ENCODE measurements around the gene PHAX. TPM values are rescaled to one million over a fixed set of nuclear protein-coding genes. Genes with fewer than 3 reads are reported as not detected.

PHAX gene
- total RNA-seq, 1 donor from 2014 or later = 54.7 TPM

DNA sequence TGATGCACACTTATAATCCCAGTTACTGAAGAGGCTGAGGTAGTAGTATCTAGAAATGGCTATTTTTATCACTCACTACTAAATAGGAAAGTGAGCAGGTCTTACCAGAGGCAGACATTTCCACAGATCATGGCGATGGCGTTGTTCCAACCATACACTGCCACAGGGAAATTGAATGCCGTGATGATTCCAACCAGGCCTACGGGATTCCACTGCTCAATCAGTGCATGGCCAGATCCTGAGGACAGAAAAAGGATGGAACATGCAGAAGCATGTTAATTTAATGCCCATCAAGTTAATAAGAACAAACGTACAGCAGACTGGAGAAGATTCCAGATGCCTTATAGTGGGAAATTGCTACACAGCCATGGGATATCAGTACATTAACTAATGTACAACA, 23.8 kb upstream of the PHAX start:
- TF ChIP-seq, protein P1, sequence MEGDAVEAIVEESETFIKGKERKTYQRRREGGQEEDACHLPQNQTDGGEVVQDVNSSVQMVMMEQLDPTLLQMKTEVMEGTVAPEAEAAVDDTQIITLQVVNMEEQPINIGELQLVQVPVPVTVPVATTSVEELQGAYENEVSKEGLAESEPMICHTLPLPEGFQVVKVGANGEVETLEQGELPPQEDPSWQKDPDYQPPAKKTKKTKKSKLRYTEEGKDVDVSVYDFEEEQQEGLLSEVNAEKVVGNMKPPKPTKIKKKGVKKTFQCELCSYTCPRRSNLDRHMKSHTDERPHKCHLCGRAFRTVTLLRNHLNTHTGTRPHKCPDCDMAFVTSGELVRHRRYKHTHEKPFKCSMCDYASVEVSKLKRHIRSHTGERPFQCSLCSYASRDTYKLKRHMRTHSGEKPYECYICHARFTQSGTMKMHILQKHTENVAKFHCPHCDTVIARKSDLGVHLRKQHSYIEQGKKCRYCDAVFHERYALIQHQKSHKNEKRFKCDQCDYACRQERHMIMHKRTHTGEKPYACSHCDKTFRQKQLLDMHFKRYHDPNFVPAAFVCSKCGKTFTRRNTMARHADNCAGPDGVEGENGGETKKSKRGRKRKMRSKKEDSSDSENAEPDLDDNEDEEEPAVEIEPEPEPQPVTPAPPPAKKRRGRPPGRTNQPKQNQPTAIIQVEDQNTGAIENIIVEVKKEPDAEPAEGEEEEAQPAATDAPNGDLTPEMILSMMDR (conservative IDR thresholded peaks at IDR 0.05; ENCODE audit: low read depth, low read length) = no peak
- DNase-seq (ENCODE audit: low read depth) = no peak
- H3K4me3 ChIP-seq (ENCODE audit: low read depth, low read length) = no peak overlapping the region

DNA sequence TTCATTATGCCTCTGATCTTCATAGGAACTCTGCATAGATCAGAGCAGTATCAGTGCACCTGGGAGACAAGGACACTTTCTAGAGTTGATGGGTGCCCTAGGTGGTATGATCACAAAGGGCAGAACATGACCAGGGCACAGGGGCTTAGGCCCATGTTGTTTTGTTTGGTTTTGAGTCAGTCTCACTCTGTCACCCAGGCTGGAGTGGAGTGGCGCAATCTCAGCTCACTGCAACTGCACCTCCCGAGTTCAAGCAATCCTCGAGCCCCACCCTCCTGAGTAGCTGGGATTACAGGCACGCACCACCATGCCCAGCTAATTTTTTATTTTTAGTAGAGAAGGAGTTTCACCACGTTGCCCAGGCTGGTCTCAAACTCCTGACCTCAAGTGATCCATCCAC, 23.3 kb upstream of the PHAX start:
- H3K4me3 ChIP-seq (ENCODE audit: low read depth, low read length) = no peak overlapping the region
- DNase-seq (ENCODE audit: low read depth) = no peak
- TF ChIP-seq, protein P1 (conservative IDR thresholded peaks at IDR 0.05; ENCODE audit: low read depth, low read length) = no peak

DNA sequence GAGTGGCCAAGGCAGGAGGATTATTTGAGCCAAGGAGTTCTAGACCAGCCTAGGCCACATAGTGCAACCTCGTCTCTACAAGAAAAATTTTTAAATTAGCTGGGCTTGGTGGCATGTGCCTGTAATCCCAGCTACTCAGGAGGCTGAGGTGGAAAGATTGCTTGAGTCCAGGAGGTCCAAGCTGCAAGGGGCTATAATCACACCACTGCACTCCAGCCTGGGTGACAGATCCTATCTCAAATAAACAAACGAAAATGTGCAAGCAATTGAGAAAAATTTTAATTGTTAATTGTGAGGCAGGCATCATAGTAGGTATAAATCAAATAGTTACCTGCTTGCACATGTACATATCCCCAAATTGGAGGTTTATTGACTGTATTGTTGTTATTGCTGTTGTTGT, 21.0 kb upstream of the PHAX start:
- no peak for DNase-seq (ENCODE audit: low read depth)
- H3K4me3 ChIP-seq (ENCODE audit: low read depth, low read length) = no peak overlapping the region
- TF ChIP-seq, protein P1 (conservative IDR thresholded peaks at IDR 0.05; ENCODE audit: low read depth, low read length) = no peak

DNA sequence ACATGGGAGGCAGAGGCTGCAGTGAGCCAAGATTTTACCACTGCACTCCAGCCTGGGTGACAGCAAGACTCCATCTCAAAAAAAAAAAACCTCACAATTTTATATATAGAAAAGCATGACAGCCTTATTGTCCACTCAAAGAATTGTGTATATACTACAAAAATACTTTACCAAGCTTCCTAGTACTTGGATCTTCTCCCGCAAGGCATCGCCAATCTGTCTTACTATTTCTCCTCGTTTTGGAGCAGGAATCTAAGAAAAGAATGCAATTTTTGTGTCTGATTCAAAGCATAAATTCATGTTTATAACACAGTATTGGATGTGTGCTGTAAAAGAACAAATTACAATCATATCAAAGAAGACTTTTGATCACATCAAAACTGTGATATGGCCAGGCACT, 17.0 kb upstream of the PHAX start:
- no peak for DNase-seq (ENCODE audit: low read depth)
- TF ChIP-seq, protein P1 (conservative IDR thresholded peaks at IDR 0.05; ENCODE audit: low read depth, low read length) = no peak
- H3K4me3 ChIP-seq (ENCODE audit: low read depth, low read length) = no peak overlapping the region

DNA sequence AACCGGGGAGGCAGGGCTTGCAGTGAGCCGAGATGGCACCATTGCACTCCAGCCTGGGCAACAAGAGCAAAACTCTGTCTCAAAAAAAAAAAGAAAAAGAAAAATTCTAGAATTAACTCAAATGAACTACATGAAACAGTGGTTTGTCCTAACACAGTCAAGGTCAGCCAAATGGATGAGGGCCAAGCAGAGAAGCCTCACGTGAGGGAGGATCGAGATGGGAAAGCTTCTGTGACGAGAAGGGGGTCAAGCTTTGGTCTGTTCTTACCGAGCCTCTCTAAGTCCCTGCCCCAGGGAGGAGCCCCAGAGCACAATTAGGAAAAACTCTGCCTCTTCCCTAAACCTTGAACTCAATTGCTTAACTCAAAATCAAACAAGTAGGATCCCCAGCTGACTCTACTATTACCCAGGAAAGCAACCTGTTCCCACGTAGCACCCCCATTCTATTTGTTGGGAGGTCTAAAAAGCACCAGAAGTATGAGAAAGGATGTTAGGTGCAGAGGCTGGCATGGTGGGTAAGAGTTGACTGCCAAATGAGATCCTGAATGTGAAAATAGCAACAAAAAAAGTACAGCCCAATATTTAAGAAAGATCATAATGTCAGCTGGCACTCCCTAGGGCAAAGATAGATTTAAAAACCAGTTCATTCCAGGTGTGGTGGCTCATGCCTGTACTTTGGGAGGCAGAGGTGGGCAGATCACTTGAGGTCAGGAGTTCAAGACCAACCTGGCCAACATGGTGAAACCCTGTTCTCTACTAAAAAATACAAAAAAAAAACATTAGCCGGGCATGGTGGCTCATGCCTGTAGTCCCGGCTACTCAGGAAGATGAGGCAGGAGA, 13.0 kb upstream of the PHAX start:
- DNase-seq (ENCODE audit: low read depth) = no peak
- TF ChIP-seq, protein P1 (conservative IDR thresholded peaks at IDR 0.05; ENCODE audit: low read depth, low read length) = no peak
- H3K4me3 ChIP-seq (ENCODE audit: low read depth, low read length) = no peak overlapping the region

DNA sequence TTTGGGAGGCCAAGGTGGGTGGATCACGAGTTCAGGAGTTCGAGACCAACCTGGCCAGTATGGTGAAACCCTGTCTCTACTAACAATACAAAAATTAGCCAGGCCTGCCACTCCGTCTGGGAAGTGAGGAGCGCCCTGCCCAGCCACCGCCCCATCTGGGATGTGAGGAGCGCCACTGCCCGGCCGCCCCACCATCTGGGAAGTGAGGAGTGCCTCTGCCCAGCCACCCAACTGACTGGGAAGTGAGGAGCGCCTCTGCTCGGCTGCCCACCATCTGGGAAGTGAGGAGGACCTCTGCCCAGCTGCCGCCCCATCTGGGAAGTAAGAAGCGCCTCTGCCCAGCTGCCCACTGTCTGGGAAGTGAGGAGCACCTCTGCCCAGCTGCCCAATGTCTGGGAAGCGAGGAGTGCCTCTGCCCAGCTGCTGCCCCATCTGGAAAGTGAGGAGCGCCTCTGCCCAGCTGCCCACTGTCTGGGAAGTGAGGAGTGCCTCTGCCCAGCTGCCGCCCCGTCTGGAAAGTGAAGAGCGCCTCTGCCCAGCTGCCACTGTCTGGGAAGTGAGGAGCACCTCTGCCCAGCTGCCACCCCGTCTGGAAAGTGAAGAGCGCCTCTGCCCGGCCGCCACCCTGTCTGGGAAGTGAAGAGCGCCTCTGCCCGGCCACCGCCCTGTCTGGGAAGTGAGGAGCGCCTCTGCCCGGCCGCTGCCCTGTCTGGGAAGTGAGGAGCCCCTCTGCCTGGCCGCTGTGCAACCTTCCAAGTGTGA, 11.0 kb upstream of the PHAX start:
- no peak overlapping the region for H3K4me3 ChIP-seq (ENCODE audit: low read depth, low read length)
- TF ChIP-seq, protein P1 (conservative IDR thresholded peaks at IDR 0.05; ENCODE audit: low read depth, low read length) = no peak
- DNase-seq (ENCODE audit: low read depth) = no peak

All from epithelial cell of proximal tubule (primary cell).